SK-N-MC (cell line): ENCODE measurements around the gene EXD3.
"Not testable (repeated sequence)": the region's sequence is repeated elsewhere in the genome, so short reads cannot be mapped to it uniquely, and the experiment has no call there.

Source experiments
- DNase-seq: peaks from one replicate; pipeline ENCODE4 v3.0.0-alpha.2; 2011; ENCODE audit warnings: low read depth, low spot score
- H3K27ac ChIP-seq: fragments of 200-600 bp; sonication (generic); 2 replicates; pipeline ENCODE4 v1.5.1; 2016; ENCODE audit warnings: mixed run types
- H3K36me3 ChIP-seq: fragments of 200-600 bp; sonication (generic); 2 replicates; pipeline ENCODE4 v1.6.1; 2017; ENCODE audit warnings: antibody characterized with exemption, low read length, mixed read lengths; ENCODE audit not compliant: insufficient read depth
- H3K4me3 ChIP-seq: fragments of 200-600 bp; sonication (generic); 2 replicates; pipeline ENCODE4 v1.5.1; 2016
- H3K9ac ChIP-seq: fragments of 200-600 bp; sonication (generic); 2 replicates; pipeline ENCODE4 v1.8.0; 2017; ENCODE audit warnings: mixed run types, mixed read lengths; ENCODE audit not compliant: insufficient read length
- H3K9me3 ChIP-seq: fragments of 200-600 bp; sonication (generic); 2 replicates; pipeline ENCODE4 v1.6.1; 2017; ENCODE audit warnings: low read depth, mild to moderate bottlenecking, antibody characterized with exemption, low read length, moderate library complexity, mixed read lengths
- EZH2 ChIP-seq: fragments of 200-600 bp; sonication (generic); IDR thresholded peaks from one replicate; pipeline ENCODE4 v1.6.1; 2017; ENCODE audit warnings: antibody characterized with exemption
- FOXP2 ChIP-seq: optimal IDR thresholded peaks from 2 replicates; pipeline ENCODE3; 2011; ENCODE audit warnings: mild to moderate bottlenecking, moderate library complexity; ENCODE audit not compliant: insufficient read depth; ENCODE audit errors: extremely low read length, control extremely low read depth
- POLR2AphosphoS5 ChIP-seq: IDR thresholded peaks from 2 replicates; pipeline ENCODE4 v1.6.1; 2012; ENCODE audit warnings: mild to moderate bottlenecking, low read depth, low read length, borderline replicate concordance

The EXD3 gene

GRCh38 chr9:137387891-137388560, 34.9 kb downstream of the EXD3 start:
- H3K9me3 ChIP-seq = no peaks in the 10 kb centered on the region
- TF ChIP-seq EZH2 = no peak
- no peak for TF ChIP-seq FOXP2
- no peak for TF ChIP-seq POLR2AphosphoS5
- no peak for DNase-seq
- H3K27ac ChIP-seq = no peak overlapping the region
- H3K4me3 ChIP-seq = no peak overlapping the region
- no peak overlapping the region for H3K9ac ChIP-seq
- no peaks in the 10 kb centered on the region for H3K36me3 ChIP-seq

- H3K4me3 ChIP-seq = no peak overlapping the region
Measured at GRCh38 chr9:137387114-137387890, 35.7 kb downstream of the EXD3 start.

GRCh38 chr9:137386507-137387113, 36.4 kb downstream of the EXD3 start:
- not testable (repeated sequence) for H3K27ac ChIP-seq, DNase-seq, H3K9ac ChIP-seq, H3K36me3 ChIP-seq, H3K4me3 ChIP-seq, H3K9me3 ChIP-seq

More at GRCh38 chr9:137387114-137387890, 35.7 kb downstream of the EXD3 start:
- no peak for DNase-seq
- no peak overlapping the region for H3K27ac ChIP-seq
- no peak overlapping the region for H3K9ac ChIP-seq
- H3K36me3 ChIP-seq = no peaks in the 10 kb centered on the region
- TF ChIP-seq POLR2AphosphoS5 = no peak
- TF ChIP-seq EZH2 = no peak
- no peak for TF ChIP-seq FOXP2
- H3K9me3 ChIP-seq = no peaks in the 10 kb centered on the region

- H3K9ac ChIP-seq = no peak overlapping the region
- no peaks in the 10 kb centered on the region for H3K36me3 ChIP-seq
- no peak overlapping the region for H3K27ac ChIP-seq
- no peak for DNase-seq
- TF ChIP-seq POLR2AphosphoS5 (no peak), EZH2 (no peak), FOXP2 (no peak)
- H3K4me3 ChIP-seq = no peak overlapping the region
- no peaks in the 10 kb centered on the region for H3K9me3 ChIP-seq
Measured at GRCh38 chr9:137385061-137385655, 37.8 kb downstream of the EXD3 start.

GRCh38 chr9:137383784-137384756, 38.9 kb downstream of the EXD3 start:
- no peak overlapping the region for H3K27ac ChIP-seq
- no peaks in the 10 kb centered on the region for H3K9me3 ChIP-seq
- H3K9ac ChIP-seq = no peak overlapping the region
- H3K36me3 ChIP-seq = no peaks in the 10 kb centered on the region
- DNase-seq = no peak
- H3K4me3 ChIP-seq = no peak overlapping the region
- no peak for TF ChIP-seq EZH2
- TF ChIP-seq POLR2AphosphoS5 = no peak
- no peak for TF ChIP-seq FOXP2

- H3K9ac ChIP-seq = no peak overlapping the region
- no peak for TF ChIP-seq EZH2
- no peak for DNase-seq
Measured at GRCh38 chr9:137383081-137383783, 39.7 kb downstream of the EXD3 start.

GRCh38 chr9:137382444-137383080, 40.4 kb downstream of the EXD3 start:
- TF ChIP-seq FOXP2 (no peak), POLR2AphosphoS5 (no peak), EZH2 (no peak)
- no peak for DNase-seq
- Histone ChIP-seq H3K9ac (no peak overlapping the region), H3K4me3 (no peak overlapping the region), H3K27ac (no peak overlapping the region), H3K36me3 (no peaks in the 10 kb centered on the region), H3K9me3 (no peaks in the 10 kb centered on the region)

More at GRCh38 chr9:137383081-137383783, 39.7 kb downstream of the EXD3 start:
- Histone ChIP-seq H3K4me3 (no peak overlapping the region), H3K27ac (no peak overlapping the region), H3K36me3 (no peaks in the 10 kb centered on the region), H3K9me3 (no peaks in the 10 kb centered on the region)
